OCI-LY3 (cell line): ENCODE data around the gene BRF1.

Experiments used
- H2AFZ ChIP-seq: fragments of 200-600, 300-600 bp; shearing (Covaris generic); 2 replicates; pipeline ENCODE4 v1.6.0; 2014; ENCODE audit warnings: antibody characterized with exemption, low read depth, low read length
- H3K27ac ChIP-seq: fragments of 200-600, 300-600 bp; sonication (generic); 2 replicates; pipeline ENCODE4 v1.5.1; 2014; ENCODE audit warnings: mild to moderate bottlenecking, low read length, moderate library complexity, mixed read lengths
- H3K27me3 ChIP-seq: fragments of 200-600, 300-600 bp; sonication (generic); 2 replicates; pipeline ENCODE4 v1.6.1; 2014; ENCODE audit warnings: low read depth, low read length, mixed read lengths
- H3K36me3 ChIP-seq: fragments of 200-600, 300-600 bp; sonication (generic); replicated peaks from 2 replicates; pipeline ENCODE3; 2014; ENCODE audit warnings: low read depth, low read length, mixed read lengths
- H3K4me1 ChIP-seq: fragments of 300-600, 200-600 bp; sonication (generic); 2 replicates; pipeline ENCODE4 v1.6.1; 2014; ENCODE audit warnings: low read length, mixed read lengths
- H3K4me2 ChIP-seq: fragments of 200-600, 300-600 bp; sonication (generic); 2 replicates; pipeline ENCODE4 v1.6.1; 2014; ENCODE audit warnings: low read length, mixed read lengths
- H3K4me3 ChIP-seq: fragments of 300-600, 200-600 bp; sonication (generic); 2 replicates; pipeline ENCODE4 v1.5.1; 2014; ENCODE audit warnings: antibody characterized with exemption, mild to moderate bottlenecking, low read length, moderate library complexity
- H3K79me2 ChIP-seq: fragments of 300-600, 200-600 bp; shearing (Covaris generic); 2 replicates; pipeline ENCODE4 v1.6.1; 2014; ENCODE audit warnings: mild to moderate bottlenecking, low read length, mixed read lengths
- H3K9ac ChIP-seq: fragments of 300-600, 200-600 bp; shearing (Covaris generic); 2 replicates; pipeline ENCODE4 v1.6.0; 2014; ENCODE audit warnings: mild to moderate bottlenecking, low read length, moderate library complexity
- H3K9me3 ChIP-seq: fragments of 200-600, 300-600 bp; shearing (Covaris generic); 2 replicates; pipeline ENCODE4 v1.6.1; 2014; ENCODE audit warnings: low read length, mixed read lengths; ENCODE audit not compliant: insufficient read depth
- H4K20me1 ChIP-seq: fragments of 200-600, 300-600 bp; sonication (generic); 2 replicates; pipeline ENCODE4 v1.6.1; 2016; ENCODE audit warnings: low read length, mixed read lengths; ENCODE audit not compliant: insufficient read depth
- CTCF ChIP-seq: fragments of 200-600, 300-600 bp; sonication (generic); IDR thresholded peaks from 2 replicates; pipeline ENCODE4 v1.5.1; 2014; ENCODE audit warnings: antibody characterized with exemption, low read length, low read depth
- EZH2phosphoT487 ChIP-seq: fragments of 200-600 bp; shearing (Covaris generic); IDR thresholded peaks from 2 replicates; pipeline ENCODE4 v1.6.1; 2018; ENCODE audit warnings: antibody characterized with exemption, mixed run types, low read depth

Gene BRF1

DNA sequence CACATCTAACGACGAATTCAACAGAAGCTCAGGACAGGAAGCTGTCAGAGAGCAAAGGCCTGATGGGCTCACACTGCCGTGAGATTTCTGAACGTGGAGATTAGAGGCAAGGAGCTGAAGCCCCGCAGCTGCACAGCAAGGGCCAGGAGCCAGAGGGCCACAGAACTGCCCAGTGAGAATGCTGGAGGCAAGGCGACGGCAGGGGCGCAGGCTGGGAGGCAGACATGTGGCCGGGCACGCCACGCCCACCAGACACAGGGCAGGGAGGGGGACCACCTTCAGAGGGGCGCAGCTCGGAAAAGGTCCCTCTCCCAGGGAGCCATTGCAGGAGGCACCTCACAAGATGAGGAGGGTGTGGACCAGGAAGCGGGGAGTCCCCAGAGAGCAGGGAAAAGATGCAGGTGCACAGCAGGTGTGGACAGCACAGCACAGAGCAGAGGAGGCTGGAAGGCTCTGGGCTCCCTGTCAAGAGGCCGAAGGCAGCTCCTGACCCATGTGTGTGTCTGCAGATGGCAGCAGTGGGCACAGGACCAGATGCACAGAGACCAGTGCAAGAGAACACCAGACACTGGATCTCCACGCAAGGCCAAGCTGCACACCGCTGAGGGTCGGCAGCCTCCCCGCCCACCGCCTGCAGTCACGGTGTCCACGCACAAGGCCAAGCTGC is 29.4 kb downstream of the BRF1 start:
- Histone ChIP-seq H3K9ac (no peak overlapping the region), H3K9me3 (no peaks in the 10 kb centered on the region), H3K4me3 (no peak overlapping the region), H3K79me2 (peaks cover 5% of the 10 kb centered on the region; the same call in 1 of the 2 replicates), H3K27me3 (no peaks in the 10 kb centered on the region), H3K36me3 (no peaks in the 10 kb centered on the region), H3K4me1 (no peaks in the 10 kb centered on the region), H4K20me1 (no peaks in the 10 kb centered on the region), H2AFZ (no peak overlapping the region), H3K27ac (no peak overlapping the region), H3K4me2 (no peak overlapping the region)
- TF ChIP-seq EZH2phosphoT487, result no peak
- TF ChIP-seq CTCF, result no peak

DNA sequence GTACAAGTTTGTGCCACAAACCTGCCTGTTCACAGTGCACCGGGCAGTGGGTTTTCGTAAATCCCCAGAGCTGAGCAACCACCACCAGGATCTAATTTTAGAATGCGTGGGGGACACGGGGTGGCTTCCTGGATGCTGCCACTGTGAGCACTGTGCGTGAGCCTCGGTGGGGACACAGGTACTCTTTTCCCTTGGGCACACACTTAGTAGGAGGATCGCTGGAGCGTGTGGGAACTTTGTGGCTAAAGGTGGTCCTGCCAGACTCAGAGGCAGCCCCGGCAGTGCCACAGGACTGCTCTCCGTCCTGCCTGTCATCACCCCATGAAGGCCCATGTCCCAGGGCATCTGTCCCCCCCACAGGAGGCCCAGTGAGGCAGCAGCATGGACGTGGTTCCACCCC is 31.4 kb downstream of the BRF1 start:
- H3K4me1 ChIP-seq, result no peaks in the 10 kb centered on the region
- H3K27ac ChIP-seq, result no peak overlapping the region
- no peaks in the 10 kb centered on the region for H4K20me1 ChIP-seq
- no peak for TF ChIP-seq CTCF
- no peak for TF ChIP-seq EZH2phosphoT487
- no peak overlapping the region for H3K4me3 ChIP-seq
- H2AFZ ChIP-seq, result no peak overlapping the region
- no peaks in the 10 kb centered on the region for H3K9me3 ChIP-seq
- no peaks in the 10 kb centered on the region for H3K27me3 ChIP-seq
- no peaks in the 10 kb centered on the region for H3K36me3 ChIP-seq
- no peak overlapping the region for H3K4me2 ChIP-seq
- no peak overlapping the region for H3K9ac ChIP-seq
- H3K79me2 ChIP-seq, result no peaks in the 10 kb centered on the region

DNA sequence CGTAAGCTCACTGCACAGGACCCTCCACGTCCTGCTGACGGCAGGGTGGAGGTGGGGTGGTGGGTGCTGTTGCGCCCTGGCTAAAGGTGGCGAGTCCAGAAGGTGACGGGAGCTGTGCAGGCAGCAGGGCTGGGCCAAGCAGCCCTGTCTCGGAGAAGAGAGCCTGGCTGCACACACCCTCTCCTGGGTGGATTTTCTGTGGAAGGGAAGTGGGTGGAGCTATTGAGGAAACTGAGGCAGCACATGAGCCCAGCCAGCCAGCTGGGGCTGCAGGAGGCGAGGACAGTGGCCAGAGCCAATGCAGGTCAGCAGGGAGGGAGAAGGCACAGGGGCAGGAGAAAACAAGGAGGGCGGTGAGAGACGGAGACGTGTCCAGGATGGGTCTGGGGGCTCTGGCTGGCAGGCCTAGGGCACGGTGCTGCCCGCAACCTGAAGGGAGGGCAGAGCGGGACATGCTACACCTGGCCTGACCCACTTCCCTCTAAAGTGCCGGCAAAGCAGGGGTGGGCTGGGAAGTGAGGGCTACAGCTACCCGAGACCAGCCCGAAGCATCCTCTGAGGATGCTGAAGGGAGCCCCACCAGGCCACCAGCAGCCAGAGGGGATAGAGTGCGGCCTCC is 32.0 kb downstream of the BRF1 start:
- Histone ChIP-seq H4K20me1 (no peaks in the 10 kb centered on the region), H3K27ac (no peak overlapping the region), H2AFZ (no peak overlapping the region), H3K27me3 (no peaks in the 10 kb centered on the region), H3K4me2 (no peak overlapping the region), H3K4me3 (no peak overlapping the region), H3K9me3 (no peaks in the 10 kb centered on the region), H3K9ac (no peak overlapping the region), H3K36me3 (no peaks in the 10 kb centered on the region), H3K4me1 (no peaks in the 10 kb centered on the region), H3K79me2 (no peaks in the 10 kb centered on the region)
- no peak for TF ChIP-seq CTCF

GRCh38 chr14:105267820-105268548 is 32.8 kb downstream of the BRF1 start:
- Histone ChIP-seq H3K9ac (no peak overlapping the region), H4K20me1 (no peaks in the 10 kb centered on the region), H2AFZ (no peak overlapping the region), H3K4me3 (no peak overlapping the region), H3K9me3 (no peaks in the 10 kb centered on the region), H3K27ac (no peak overlapping the region), H3K4me2 (no peak overlapping the region), H3K27me3 (no peaks in the 10 kb centered on the region), H3K79me2 (no peaks in the 10 kb centered on the region), H3K36me3 (no peaks in the 10 kb centered on the region), H3K4me1 (no peaks in the 10 kb centered on the region)
- TF ChIP-seq EZH2phosphoT487 (no peak), CTCF (no peak)
